IMR-90 (cell line): ENCODE data around the gene AGO1. TPM values are rescaled to one million over a fixed set of nuclear protein-coding genes. Genes with fewer than 3 reads are reported as not detected.

Source experiments
- ATAC-seq: fragments of 200-7000 bp; cut with Tn5 transposase; 2 replicates; pipeline ENCODE4 v1.9.1; 2020; ENCODE audit warnings: low read depth, mild to moderate bottlenecking, moderate library complexity
- BruUV-seq: library from RNA; stranded (reverse); fragments of 400-500 nt; replicated peaks from 2 replicates; lab custom pipeline; 2021; lab: Mats Ljungman, UMichigan
- CTCF ChIA-PET: fragments of 300-600 bp; formaldehyde crosslinking; extraction: SDS; loops from one replicate; lab custom pipeline; 2021; ENCODE audit warnings: antibody characterized with exemption; lab: Yijun Ruan, JAX
- POLR2A ChIA-PET: fragments of 300-600 bp; sonication (Branson Sonifier 250); formaldehyde crosslinking; loops from one replicate; lab custom pipeline; 2022; ENCODE audit warnings: antibody characterized with exemption; ENCODE audit not compliant: unreplicated experiment; lab: Charles Lee
- DNase-seq: peaks from one replicate; pipeline ENCODE4 v3.0.0; 2013
- H2AFZ ChIP-seq: replicated peaks from 2 replicates; pipeline ENCODE3; 2013; ENCODE audit warnings: low read length, mild to moderate bottlenecking; ENCODE audit not compliant: poor library complexity
- H2AK5ac ChIP-seq: 2 replicates; pipeline ENCODE4 v1.6.1; 2013; ENCODE audit warnings: low read depth, low read length, inconsistent platforms
- H2AK9ac ChIP-seq: replicated peaks from 2 replicates; pipeline ENCODE3; 2013; ENCODE audit warnings: mild to moderate bottlenecking, low read depth, low read length, moderate library complexity; ENCODE audit not compliant: poor library complexity
- H2BK120ac ChIP-seq: 2 replicates; pipeline ENCODE4 v1.6.1; 2013; ENCODE audit warnings: low read depth, low read length, inconsistent platforms
- H2BK15ac ChIP-seq: 3 replicates; pipeline ENCODE4 v1.6.1; 2013; ENCODE audit warnings: low read depth, low read length, inconsistent platforms
- H2BK20ac ChIP-seq: 2 replicates; pipeline ENCODE4 v1.6.1; 2013; ENCODE audit warnings: low read depth, mild to moderate bottlenecking, inconsistent platforms, low read length, moderate library complexity
- H2BK5ac ChIP-seq: 2 replicates; pipeline ENCODE4 v1.6.1; 2013; ENCODE audit warnings: mild to moderate bottlenecking, low read depth, low read length, inconsistent platforms; ENCODE audit not compliant: poor library complexity, severe bottlenecking
- H3K14ac ChIP-seq: replicated peaks from 2 replicates; pipeline ENCODE4 v1.6.1; 2013; ENCODE audit warnings: low read depth, low read length, inconsistent platforms
- H3K18ac ChIP-seq: 2 replicates; pipeline ENCODE4 v1.6.1; 2013; ENCODE audit warnings: low read depth, low read length, control low read depth
- H3K23ac ChIP-seq: 2 replicates; pipeline ENCODE4 v1.6.1; 2013; ENCODE audit warnings: low read depth, low read length, inconsistent platforms
- H3K27ac ChIP-seq: 2 replicates; pipeline ENCODE4 v1.5.1; 2013; ENCODE audit warnings: mild to moderate bottlenecking, control low read depth, low read length; ENCODE audit not compliant: insufficient read depth
- H3K27me3 ChIP-seq: 2 replicates; pipeline ENCODE4 v1.6.1; 2013; ENCODE audit warnings: low read length; ENCODE audit not compliant: control insufficient read depth, insufficient read depth
- H3K36me3 ChIP-seq: 2 replicates; pipeline ENCODE4 v1.6.1; 2013; ENCODE audit warnings: low read length, mixed read lengths; ENCODE audit not compliant: control insufficient read depth, insufficient read depth
- H3K4ac ChIP-seq: 2 replicates; pipeline ENCODE4 v1.6.1; 2013; ENCODE audit warnings: low read depth, low read length, inconsistent platforms
- H3K4me1 ChIP-seq: 2 replicates; pipeline ENCODE4 v1.6.1; 2013; ENCODE audit warnings: low read length, mixed read lengths; ENCODE audit not compliant: control insufficient read depth, insufficient read depth
- H3K4me2 ChIP-seq: 2 replicates; pipeline ENCODE4 v1.6.1; 2013; ENCODE audit warnings: low read depth, mild to moderate bottlenecking, control low read depth, low read length, moderate library complexity
- H3K4me3 ChIP-seq: 2 replicates; pipeline ENCODE4 v1.5.1; 2013; ENCODE audit warnings: low read depth, mild to moderate bottlenecking, control low read depth, low read length, moderate library complexity; ENCODE audit not compliant: insufficient read depth
- H3K56ac ChIP-seq: 2 replicates; pipeline ENCODE4 v1.6.1; 2013; ENCODE audit warnings: low read length, inconsistent platforms; ENCODE audit not compliant: insufficient read depth; ENCODE audit errors: extremely low read depth
- H3K79me1 ChIP-seq, 2 experiments: 2 replicates each; pipeline ENCODE4 v1.6.1; 2013; ENCODE audit warnings: low read length in 2 of 2, inconsistent platforms in 1 of 2, low read depth in 1 of 2
- H3K9ac ChIP-seq: 2 replicates; pipeline ENCODE4 v1.6.1; 2013; ENCODE audit warnings: low read depth, low read length, control low read depth
- H3K9me1 ChIP-seq: 2 replicates; pipeline ENCODE4 v1.6.1; 2013; ENCODE audit warnings: low read length, inconsistent platforms; ENCODE audit not compliant: insufficient read depth
- H3K9me3 ChIP-seq: 2 replicates; pipeline ENCODE4 v1.6.1; 2013; ENCODE audit warnings: low read length; ENCODE audit not compliant: control insufficient read depth, insufficient read depth
- H4K20me1 ChIP-seq: 2 replicates; pipeline ENCODE4 v1.6.1; 2013; ENCODE audit warnings: low read length, inconsistent platforms; ENCODE audit not compliant: insufficient read depth
- H4K5ac ChIP-seq: 2 replicates; pipeline ENCODE4 v1.6.1; 2013; ENCODE audit warnings: mild to moderate bottlenecking, low read depth, low read length, control low read depth
- H4K8ac ChIP-seq, 2 experiments: 2 replicates each; pipeline ENCODE4 v1.6.1; 2013; ENCODE audit warnings: low read depth in 2 of 2, low read length in 2 of 2, control low read depth in 1 of 2, inconsistent platforms in 1 of 2
- H4K91ac ChIP-seq: 2 replicates; pipeline ENCODE4 v1.6.1; 2013; ENCODE audit warnings: low read depth, low read length, inconsistent platforms; ENCODE audit not compliant: insufficient read depth
- CEBPB ChIP-seq: IDR thresholded peaks from 2 replicates; pipeline ENCODE4 v1.6.1; 2012; ENCODE audit warnings: low read depth, low read length, improper control_type of control experiment
- CHD1 ChIP-seq: IDR thresholded peaks from 2 replicates; pipeline ENCODE4 v1.6.1; 2012; ENCODE audit warnings: low read depth, low read length, improper control_type of control experiment
- FOS ChIP-seq: fragments of 150-350 bp; IDR thresholded peaks from 2 replicates; pipeline ENCODE4 v1.6.1; 2016; ENCODE audit warnings: low read depth, low read length
- MAFK ChIP-seq: IDR thresholded peaks from 2 replicates; pipeline ENCODE4 v1.6.1; 2012; ENCODE audit warnings: low read depth, low read length, improper control_type of control experiment
- MAZ ChIP-seq: IDR thresholded peaks from 2 replicates; pipeline ENCODE4 v1.6.1; 2012; ENCODE audit warnings: low read depth, mild to moderate bottlenecking, low read length, improper control_type of control experiment, moderate library complexity, borderline replicate concordance
- MXI1 ChIP-seq: IDR thresholded peaks from 2 replicates; pipeline ENCODE4 v1.6.1; 2012; ENCODE audit warnings: low read depth, mild to moderate bottlenecking, low read length, moderate library complexity, borderline replicate concordance
- NFE2L2 ChIP-seq: fragments of 150-350 bp; IDR thresholded peaks from 2 replicates; pipeline ENCODE4 v1.6.1; 2016; ENCODE audit warnings: low read depth, mild to moderate bottlenecking, low read length
- POLR2A ChIP-seq: IDR thresholded peaks from 2 replicates; pipeline ENCODE4 v1.6.1; 2012; ENCODE audit warnings: mild to moderate bottlenecking, low read depth, low read length
- RAD21 ChIP-seq: IDR thresholded peaks from 2 replicates; pipeline ENCODE4 v1.6.1; 2012; ENCODE audit warnings: low read length, improper control_type of control experiment
- RCOR1 ChIP-seq: IDR thresholded peaks from 2 replicates; pipeline ENCODE4 v1.6.1; 2012; ENCODE audit warnings: mild to moderate bottlenecking, low read length, improper control_type of control experiment; ENCODE audit not compliant: insufficient replicate concordance
- SMC3 ChIP-seq: fragments of 150-350 bp; IDR thresholded peaks from 2 replicates; pipeline ENCODE4 v1.6.1; 2016; ENCODE audit warnings: low read depth, mild to moderate bottlenecking, antibody characterized with exemption, low read length, moderate library complexity
- WGBS, 2 experiments: methylation state at CpG; one replicate each; pipeline versions ENCODE4 v1.1.5 to v1.1.7; 2013; ENCODE audit warnings: missing lambda C conversion rate in 2 of 2; ENCODE audit not compliant: insufficient read length in 1 of 2; ENCODE audit errors: extremely low coverage in 2 of 2; 5-methylcytosine and 5-hydroxymethylcytosine counted together
- dilution Hi-C: fragments of 300-500 bp; cut with HindIII; formaldehyde crosslinking; loops from one replicate; pipeline ENCODE4 v1.14.3; 2018; ENCODE audit warnings: low sequenced_read_pairs; ENCODE audit not compliant: unreplicated experiment
- in situ Hi-C: fragments of 300-500 bp; cut with MboI; formaldehyde crosslinking; loops from 3 replicates; pipeline ENCODE4 v1.14.3; 2019; ENCODE audit warnings: low sequenced_read_pairs, inconsistent platforms, mixed read lengths
- intact Hi-C: fragments of 100-400 bp; cut with micrococcal nuclease; formaldehyde crosslinking; loops from 2 replicates; pipeline ENCODE4 v1.10.0; 2022
- polyA plus RNA-seq, 3 experiments: library from polyadenylated mRNA; depleted of rRNA; stranded (reverse); fragments of >200 nt; gene quantifications; 2 replicates each; pipeline ENCODE4 v1.2.3, GENCODE V29; 2012; ENCODE audit warnings: low replicate concordance in 1 of 3
- total RNA-seq: library from RNA; depleted of rRNA; stranded (reverse); fragments of >200 nt; gene quantifications from 2 replicates; pipeline ENCODE4 v1.2.3, GENCODE V29; 2012
- TF ChIP-seq, protein P1 (sequence below): conservative IDR thresholded peaks from 2 replicates; pipeline ENCODE4 v1.5.1; 2012; ENCODE audit warnings: mild to moderate bottlenecking, low read depth, low read length, improper control_type of control experiment
- TF ChIP-seq, protein P2 (sequence below): fragments of 150-350 bp; IDR thresholded peaks from 2 replicates; pipeline ENCODE4 v1.6.1; 2016; ENCODE audit warnings: low read depth, mild to moderate bottlenecking, low read length, moderate library complexity, borderline replicate concordance
- TF ChIP-seq, protein P3 (sequence below): fragments of 150-350 bp; IDR thresholded peaks from 2 replicates; pipeline ENCODE4 v1.6.1; 2017; ENCODE audit warnings: mild to moderate bottlenecking, antibody characterized with exemption, low read length, low read depth

AGO1 gene
- total and polyA plus RNA-seq, 2 of the 4 experiments (the other 2 are of a cell fraction): 11.3 to 21.5 TPM

DNA sequence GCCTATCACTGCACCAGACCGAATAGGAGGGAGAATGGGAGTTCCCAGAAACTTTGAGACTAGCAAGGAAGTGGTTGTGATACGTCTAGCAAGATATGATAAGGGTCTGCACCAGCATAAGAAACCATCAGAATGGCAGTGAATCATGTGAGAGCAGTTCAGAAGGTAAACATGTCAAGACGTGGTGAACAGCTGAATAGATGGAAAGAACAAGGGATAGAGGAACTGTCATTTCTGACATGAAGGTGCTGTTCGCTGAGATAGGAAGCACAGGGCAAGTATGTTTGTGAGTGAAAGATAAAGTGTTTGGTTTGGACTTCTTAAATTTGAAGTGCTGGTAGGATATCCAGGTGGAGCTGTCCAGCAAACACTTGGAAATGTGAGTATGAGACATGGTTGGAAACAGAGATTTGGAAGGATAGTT, 1.1 kb upstream of the AGO1 start:
- Histone ChIP-seq H3K23ac (no peak overlapping the region), H2BK5ac (no peak overlapping the region), H3K4me1 (peaks cover 12% of the 10 kb centered on the region), H2AFZ (no peak overlapping the region), H2BK15ac (no peak overlapping the region), H3K4me3 (no peak overlapping the region), H3K56ac (no peak overlapping the region), H2AK9ac (no peak overlapping the region), H3K14ac (no peak overlapping the region), H3K27ac (no peak overlapping the region), H3K9me3 (no peaks in the 10 kb centered on the region), H2AK5ac (no peak overlapping the region), H3K18ac (no peak overlapping the region), H3K79me1 (peaks cover 18 to 37% of the 10 kb centered on the region in 2 experiments), H3K4ac (no peak overlapping the region), H3K4me2 (no peak overlapping the region), H2BK120ac (no peak overlapping the region), H4K20me1 (peaks cover 28% of the 10 kb centered on the region), H3K36me3 (no peaks in the 10 kb centered on the region), H4K5ac (no peak overlapping the region), H3K9ac (no peak overlapping the region), H4K8ac (no peak overlapping the region), H3K27me3 (no peaks in the 10 kb centered on the region; the same call in 1 of the 2 replicates), H4K91ac (no peak overlapping the region), H3K9me1 (peaks cover 11% of the 10 kb centered on the region), H2BK20ac (no peak overlapping the region)
- WGBS, 2 experiments: 38% methylated on average over 3 of the region's 4 CpGs; no CpG with 5 or more reads in 1 of the 2 experiments
- ChIA-PET POLR2A (no interaction called here), CTCF (no interaction called here)
- DNase-seq: peak; percentile 7
- dilution Hi-C loops: no loop called here
- no peak for TF ChIP-seq CHD1
- TF ChIP-seq, protein P1, sequence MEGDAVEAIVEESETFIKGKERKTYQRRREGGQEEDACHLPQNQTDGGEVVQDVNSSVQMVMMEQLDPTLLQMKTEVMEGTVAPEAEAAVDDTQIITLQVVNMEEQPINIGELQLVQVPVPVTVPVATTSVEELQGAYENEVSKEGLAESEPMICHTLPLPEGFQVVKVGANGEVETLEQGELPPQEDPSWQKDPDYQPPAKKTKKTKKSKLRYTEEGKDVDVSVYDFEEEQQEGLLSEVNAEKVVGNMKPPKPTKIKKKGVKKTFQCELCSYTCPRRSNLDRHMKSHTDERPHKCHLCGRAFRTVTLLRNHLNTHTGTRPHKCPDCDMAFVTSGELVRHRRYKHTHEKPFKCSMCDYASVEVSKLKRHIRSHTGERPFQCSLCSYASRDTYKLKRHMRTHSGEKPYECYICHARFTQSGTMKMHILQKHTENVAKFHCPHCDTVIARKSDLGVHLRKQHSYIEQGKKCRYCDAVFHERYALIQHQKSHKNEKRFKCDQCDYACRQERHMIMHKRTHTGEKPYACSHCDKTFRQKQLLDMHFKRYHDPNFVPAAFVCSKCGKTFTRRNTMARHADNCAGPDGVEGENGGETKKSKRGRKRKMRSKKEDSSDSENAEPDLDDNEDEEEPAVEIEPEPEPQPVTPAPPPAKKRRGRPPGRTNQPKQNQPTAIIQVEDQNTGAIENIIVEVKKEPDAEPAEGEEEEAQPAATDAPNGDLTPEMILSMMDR: no peak
- TF ChIP-seq, protein P2, sequence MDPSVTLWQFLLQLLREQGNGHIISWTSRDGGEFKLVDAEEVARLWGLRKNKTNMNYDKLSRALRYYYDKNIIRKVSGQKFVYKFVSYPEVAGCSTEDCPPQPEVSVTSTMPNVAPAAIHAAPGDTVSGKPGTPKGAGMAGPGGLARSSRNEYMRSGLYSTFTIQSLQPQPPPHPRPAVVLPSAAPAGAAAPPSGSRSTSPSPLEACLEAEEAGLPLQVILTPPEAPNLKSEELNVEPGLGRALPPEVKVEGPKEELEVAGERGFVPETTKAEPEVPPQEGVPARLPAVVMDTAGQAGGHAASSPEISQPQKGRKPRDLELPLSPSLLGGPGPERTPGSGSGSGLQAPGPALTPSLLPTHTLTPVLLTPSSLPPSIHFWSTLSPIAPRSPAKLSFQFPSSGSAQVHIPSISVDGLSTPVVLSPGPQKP: no peak
- TF ChIP-seq MAZ: no peak
- TF ChIP-seq MAFK: no peak
- TF ChIP-seq, protein P3, sequence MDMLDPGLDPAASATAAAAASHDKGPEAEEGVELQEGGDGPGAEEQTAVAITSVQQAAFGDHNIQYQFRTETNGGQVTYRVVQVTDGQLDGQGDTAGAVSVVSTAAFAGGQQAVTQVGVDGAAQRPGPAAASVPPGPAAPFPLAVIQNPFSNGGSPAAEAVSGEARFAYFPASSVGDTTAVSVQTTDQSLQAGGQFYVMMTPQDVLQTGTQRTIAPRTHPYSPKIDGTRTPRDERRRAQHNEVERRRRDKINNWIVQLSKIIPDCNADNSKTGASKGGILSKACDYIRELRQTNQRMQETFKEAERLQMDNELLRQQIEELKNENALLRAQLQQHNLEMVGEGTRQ: no peak
- TF ChIP-seq SMC3: no peak
- TF ChIP-seq FOS: no peak
- TF ChIP-seq MXI1: no peak
- TF ChIP-seq NFE2L2: no peak
- no peak for TF ChIP-seq POLR2A
- no peak for TF ChIP-seq CEBPB
- no peak for TF ChIP-seq RCOR1
- no peak for TF ChIP-seq RAD21
- BruUV-seq: no TSS peak
- no peak for ATAC-seq
- in situ Hi-C loops: no loop called here
- intact Hi-C loops: no loop called here
